ENCODE measurements around the gene ASTN1.

The ASTN1 gene

DNA sequence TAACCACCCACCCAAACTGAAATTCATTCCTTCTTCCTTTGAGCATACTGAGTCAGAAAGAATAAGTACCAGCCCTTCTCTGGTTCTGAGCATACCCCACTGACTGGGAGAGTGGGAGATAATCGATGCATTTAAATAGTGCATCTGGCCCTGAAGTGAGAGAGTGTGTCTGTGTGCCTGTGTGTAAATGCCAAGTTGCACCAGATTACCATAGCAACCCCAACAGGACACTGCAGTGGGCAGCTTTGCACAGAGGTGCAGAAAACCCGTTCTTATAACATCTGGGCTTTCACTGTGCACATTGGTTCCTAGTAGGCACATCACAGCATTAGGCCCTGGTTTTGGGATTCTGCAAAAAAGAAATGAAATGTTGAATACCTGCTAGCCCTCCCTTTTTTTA is 2.3 kb downstream of the ASTN1 start:
- no peak for DNase-seq

DNA sequence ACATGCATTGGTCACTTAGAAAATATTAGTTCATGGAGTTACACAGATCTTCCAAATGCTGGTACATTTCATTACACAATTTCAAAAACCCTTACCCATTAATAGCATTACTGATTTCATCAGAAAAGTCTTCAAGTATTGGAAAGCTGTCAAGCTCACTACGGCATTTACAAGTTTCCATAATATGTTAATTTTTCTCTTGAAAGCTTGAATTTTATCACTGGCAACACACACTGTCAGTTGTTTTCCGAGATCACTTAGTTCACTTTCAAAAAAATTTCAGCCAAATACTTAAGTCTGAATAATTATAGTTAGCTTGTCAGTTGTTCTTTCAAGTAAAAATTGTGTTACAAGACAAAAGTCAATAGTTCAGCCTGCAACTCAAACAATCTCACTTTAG is 18.0 kb downstream of the ASTN1 start:
- DNase-seq: no peak

DNA sequence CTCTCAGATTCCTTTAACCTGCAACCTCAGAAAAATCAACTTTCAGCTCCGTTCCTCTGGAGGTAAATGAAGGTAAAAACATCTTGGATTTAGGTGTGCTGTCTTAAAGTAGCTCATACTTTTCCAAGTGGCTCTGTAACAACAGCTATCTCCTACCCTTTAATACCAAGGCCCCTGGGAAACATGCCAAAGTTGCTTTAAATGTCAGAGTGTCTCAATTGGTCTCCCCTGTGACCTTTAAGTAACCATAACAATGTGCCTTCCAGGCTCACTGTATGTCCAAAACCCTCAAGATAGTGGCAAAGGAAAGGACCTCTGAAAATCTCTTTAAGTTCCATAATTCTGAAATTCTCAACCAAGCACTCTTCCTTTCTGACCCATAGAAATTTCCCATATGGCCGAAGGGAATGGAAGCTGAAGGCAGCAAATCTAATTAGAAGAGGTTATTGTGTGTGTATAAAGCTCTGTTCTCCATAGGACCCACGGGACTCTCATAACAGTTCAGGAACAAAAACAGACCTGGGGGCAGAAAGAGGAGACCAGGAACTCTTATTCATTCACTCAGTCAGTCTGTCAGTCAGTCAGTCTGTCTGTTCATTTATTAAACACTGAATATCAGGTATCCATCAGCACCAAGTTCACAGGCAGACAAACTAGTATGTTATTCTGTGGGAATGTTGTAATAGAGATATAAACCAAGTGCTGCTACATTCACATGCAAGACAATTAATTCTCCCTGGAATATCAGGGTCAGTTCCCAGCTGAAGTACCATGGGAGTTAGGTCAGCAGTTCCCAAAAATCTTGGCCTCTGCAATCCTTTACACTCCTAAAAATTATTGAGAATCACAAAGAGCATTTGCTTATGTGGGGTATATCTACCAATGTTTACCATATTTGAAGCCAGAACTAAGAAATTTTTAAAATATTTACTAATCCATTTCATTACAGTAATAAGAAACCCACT is 19.1 kb downstream of the ASTN1 start:
- no peak for DNase-seq

DNA sequence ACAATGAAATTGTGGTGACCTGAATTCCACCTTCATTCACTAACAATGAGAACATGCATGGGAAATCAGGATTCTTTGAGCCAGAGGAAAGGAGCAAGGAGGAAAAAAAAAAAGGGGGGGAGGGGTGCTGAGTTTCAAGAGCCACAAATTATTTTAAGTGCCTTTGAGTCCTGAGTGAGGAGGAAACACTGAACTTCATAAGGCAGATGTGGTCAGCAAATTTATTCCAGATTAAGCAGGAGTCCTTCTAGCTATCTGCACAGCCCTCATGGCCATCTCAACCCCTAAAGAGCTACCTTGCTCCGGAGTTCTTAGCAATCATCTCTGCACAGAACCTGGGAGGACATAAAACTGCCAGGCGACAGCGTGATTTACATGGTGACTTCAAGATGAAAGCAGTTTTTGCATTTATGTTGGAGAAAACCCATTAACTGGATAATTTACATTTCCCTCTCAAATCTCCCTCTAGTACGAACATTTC is 21.7 kb downstream of the ASTN1 start:
- DNase-seq: no peak

DNA sequence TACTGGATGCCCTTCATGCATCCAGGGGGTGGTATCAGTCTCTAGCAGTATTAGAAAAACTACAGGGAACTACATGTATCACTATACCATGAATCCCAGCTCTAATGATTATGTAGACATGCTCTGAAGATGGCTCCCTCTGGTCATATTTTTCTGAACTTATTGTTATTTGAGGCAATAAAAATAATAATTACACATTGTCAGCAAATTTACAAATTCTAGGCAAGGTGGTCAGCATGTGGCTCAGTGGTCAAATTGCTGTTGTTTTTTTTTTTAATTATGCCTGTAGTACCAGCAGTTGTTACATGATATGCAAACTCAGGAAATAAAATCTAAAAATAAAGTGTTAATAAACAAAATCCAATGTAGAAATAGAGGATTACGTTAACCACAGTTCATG is 22.5 kb downstream of the ASTN1 start:
- no peak for DNase-seq

DNA sequence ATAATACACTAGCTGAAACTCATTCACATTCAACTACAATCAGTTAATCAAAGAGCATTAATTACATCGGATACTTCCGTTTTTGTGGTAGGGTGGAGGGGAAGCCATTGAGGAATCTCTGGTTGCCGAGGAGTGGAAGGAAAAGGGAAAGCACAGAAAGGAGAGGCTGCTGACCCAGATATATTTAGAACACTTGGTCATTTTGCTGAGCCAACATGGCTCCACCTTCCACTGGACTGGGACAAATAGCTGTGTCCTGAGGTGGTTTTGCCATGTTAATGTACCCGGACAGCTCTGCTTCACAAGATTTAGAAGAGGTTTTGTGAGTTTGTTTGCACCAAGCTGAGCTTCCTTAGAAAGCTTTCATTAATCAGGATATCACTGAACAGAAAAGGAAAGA is 26.2 kb downstream of the ASTN1 start:
- no peak for DNase-seq

DNA sequence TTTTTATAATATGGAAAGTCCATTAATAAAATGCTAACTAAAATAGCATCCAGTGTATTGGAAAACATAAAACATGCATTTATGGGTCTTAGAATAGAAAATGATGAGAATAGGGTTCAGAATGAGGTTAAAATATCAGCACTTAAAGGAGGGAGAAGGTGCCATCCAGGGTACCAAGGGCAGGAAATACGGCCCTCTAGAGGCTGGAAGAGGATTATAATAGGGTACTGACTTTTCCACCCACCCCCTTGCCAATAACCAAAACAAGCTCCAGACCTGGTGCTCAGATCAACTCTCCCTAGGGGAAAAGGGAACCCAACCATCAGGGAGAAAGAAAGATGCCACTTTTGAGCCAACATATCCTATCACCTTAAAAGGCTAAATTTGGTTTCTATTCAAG is 26.7 kb downstream of the ASTN1 start:
- no peak for DNase-seq

DNA sequence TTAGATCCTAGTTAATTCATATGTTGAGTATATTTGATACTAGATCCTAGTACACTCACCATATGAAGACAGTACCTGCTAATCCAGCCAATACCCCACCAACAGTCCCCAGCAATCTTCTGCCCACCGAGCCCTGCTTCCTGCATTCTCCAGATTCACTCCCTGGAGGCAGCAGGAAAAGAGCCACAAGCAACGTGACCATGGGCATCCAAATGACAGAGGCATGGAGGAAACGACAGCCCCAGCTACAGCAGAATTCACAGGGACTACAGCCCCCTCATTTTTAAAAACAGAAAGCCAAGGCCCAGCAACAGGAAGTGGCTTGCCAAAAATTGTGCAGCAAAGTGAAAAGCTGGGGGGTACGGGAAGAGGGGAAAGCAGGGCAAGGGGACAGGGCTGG is 29.3 kb downstream of the ASTN1 start:
- no peak for DNase-seq

DNA sequence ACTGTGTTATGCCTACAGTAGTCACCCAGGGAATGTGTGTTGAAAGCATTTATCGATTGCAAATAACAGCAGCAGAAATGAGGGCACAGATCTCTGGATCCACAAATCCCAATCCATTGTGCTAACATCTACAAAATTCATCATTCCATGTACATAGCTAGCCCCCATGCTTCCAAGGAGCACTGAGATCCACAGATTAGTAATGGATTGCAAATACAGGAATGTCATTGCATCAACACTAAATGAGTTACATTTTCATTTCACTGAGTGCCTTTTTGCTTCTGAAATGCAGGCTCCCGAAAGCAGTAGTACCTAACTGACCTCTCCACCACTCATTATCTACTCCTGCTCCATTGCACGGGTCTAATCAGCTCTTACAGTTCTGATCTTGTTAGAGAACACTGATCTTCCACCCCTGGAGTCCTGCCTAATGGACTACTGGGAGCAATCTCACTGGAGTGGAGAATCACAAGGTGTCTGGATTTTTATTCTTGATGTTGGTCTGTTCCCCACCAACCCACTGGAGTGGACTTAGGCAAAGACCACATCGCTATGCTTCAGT is 30.5 kb downstream of the ASTN1 start:
- DNase-seq: no peak

DNA sequence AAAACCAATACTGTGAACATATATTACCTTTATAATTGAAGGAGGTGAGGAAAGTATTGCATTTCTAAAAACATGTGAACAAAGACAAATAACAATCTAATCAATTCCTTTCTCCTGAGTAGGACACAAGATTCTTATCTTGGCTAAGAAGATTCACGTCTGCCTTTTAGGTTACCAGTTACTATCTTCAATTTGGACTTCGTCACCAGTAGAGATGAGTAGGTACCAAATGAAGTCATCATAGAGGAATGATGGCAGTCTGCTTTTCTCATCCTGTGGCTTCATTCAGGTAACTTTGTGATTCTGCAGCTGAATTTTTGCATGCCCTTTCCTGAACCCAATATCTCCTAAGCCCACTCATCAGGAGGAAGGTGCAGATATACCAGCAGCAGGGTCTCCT is 32.4 kb downstream of the ASTN1 start:
- no peak for DNase-seq

DNA sequence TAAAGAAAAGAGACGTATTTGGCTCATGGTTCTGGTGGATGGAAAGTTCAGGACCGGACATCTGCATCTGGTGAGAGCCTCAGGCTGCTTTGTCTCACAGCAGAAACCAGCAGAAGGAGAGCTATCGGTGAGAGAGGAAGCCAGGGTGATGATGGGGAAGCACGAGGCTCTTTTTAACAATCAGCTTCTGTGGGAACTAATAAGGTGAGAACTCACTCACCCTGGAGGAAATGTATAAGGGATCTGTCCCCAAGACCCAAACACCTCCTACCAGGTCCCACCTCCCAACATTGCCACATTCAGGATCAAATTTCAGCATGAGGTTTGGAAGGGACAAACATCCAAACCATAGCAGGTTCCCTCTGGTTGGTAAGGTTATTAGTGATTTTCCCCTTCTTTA is 32.8 kb downstream of the ASTN1 start:
- DNase-seq: no peak

DNA sequence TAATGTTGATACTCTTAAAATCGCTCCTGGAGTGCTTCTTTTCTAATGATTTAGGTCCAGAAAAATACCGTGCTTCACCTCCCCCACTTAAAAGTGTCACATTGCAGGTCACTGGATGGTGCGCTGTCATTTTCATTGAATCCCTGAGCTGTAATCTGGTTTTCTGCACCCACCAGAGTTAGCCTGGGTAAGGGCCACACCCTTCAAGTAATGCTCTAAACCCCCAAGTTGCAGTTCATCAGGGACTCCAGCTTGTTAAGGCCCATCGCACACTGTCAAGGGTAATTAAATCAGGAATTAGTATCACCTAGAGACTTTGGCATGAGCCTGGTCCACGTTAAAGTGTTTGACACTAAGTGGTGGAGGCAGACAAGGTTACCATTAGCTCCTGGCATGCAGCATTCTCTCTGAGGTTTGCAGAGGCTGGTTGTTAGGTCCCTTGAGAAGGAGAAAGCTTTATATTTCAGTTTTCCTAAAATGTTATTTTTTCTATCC is 34.0 kb downstream of the ASTN1 start:
- DNase-seq: no peak

DNA sequence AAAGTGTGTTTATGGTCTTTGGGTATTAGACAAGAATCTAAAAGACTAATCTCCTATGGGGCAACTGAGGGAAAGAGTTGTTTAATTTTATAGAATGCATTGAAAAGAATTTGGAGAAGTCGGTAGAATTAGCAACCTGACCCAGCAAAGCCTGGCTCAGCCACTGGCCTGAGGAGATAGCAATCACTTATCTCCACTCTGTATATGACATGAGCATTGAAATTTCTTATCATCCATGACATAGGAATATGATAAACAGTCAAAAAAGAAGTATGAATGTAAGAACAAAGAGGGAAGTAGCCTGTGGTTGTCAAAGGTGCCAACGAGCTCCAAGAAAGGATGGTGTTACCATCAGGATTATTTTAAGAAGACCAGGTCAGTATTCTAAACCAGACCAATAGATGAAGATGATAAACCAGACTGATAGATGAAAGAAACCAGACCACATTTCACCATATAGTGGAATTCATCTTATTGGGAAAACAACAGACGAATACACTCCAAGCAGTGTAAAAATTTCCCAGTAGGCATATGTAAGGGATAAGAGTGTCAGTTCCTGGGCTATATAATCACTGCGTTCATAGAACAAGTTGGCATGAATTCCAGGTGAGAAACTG is 35.7 kb downstream of the ASTN1 start:
- no peak for DNase-seq

DNA sequence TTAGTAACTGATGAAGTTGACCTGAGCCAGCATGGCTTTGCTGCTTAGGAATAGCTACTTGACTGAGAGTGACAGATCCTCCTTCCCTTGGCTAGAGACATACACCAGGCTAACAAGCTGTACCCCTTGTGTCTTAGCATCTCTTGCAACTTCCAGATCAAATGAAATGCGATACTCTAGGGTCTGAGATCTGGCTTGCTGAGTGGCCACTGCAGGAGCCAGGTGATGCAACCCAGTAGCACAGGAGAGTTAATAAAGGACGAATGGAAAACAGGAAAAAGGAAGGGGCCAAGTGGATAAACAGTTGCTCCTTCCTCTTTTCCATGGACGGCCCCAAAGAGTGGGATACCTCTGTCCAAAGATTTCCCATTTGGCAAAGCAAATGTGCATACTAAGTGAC is 38.2 kb downstream of the ASTN1 start:
- DNase-seq: no peak

DNA sequence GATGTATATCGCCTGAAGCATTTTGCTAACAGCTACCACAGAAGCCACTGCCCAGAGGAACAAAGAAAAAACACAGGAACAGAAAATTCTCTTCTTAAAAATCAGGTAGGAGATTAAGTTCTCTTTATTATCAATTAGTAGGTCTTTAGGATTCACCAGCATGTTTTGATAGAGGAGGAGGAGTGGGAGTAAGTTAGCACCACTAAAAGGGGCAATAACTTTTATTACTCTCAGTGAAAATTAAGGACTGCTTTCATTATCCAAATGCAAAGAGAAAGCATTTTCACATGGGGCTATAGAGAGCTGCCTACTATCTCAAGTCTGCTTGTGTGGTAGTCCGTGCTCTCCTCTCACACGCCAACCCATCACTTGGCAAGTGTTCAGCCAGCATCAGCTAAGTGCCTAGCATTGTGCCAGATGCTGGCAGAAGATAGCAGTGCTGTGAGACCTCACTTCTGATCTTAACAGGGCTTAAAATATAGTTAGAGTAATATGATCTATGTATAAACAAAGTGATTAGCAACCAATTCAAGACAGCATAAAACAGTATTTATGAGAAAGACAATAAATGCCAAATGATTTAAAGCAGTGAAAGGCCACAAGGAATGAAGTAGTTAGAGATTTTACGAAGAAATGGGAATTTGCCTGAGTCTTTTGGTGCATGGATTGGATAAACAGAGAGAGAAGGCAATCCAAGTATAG is 39.8 kb downstream of the ASTN1 start:
- DNase-seq: no peak

DNA sequence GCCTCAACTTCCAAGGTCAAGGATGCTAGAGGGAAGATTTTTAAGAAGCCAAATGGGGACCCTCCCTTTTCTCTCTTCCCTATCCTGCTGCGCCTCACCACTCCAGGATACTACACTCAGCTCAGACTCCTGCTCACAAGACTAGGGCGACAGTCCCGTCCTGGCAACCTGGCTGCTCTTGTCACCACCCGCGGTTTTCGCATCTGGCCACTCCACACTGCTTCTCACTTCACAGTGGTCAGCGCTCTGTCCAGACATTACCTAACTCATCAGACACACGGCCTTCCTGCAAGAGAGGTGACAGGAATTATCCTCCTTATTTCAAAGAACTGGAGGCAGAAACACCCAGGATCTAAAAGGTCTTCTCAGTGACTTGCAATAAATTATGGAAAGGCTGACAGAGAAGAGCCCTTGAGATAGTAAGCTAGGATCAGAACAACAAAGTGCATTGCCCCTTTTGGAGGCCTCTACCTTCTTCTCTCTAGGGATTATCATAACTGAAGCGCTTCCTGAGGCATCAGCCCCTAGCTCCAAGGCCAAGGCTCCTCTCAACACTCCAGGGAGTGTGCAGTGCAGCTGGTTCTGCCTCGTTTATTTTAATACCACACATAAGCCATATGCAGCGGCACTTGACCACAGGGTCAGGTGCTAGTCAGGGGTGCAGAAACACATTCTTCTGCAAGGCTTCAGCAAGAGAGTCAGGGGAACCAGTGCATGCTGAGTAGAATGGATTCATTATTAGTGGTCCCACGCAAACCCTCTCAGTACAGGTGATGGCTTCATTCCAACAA is 41.9 kb downstream of the ASTN1 start:
- no peak for DNase-seq

DNA sequence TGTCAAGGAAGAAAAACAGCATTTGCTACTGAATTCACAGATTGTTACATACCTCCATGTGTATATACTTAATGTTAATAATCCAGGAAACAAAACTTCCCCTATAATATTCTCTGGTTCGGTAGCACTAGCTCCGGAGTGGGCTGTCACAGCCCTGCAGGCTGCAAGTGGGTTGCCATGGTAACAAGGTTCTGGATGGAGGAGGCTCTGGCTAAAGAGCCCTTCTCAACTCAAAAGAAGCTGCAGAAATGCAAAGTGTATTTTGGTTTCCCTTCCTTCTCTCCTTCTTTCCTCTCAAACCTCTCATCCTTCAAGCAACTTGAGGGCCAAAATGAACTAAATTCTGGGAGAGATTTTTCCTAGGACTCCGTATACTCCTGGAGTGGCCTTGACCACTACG is 45.2 kb downstream of the ASTN1 start:
- no peak for DNase-seq

DNA sequence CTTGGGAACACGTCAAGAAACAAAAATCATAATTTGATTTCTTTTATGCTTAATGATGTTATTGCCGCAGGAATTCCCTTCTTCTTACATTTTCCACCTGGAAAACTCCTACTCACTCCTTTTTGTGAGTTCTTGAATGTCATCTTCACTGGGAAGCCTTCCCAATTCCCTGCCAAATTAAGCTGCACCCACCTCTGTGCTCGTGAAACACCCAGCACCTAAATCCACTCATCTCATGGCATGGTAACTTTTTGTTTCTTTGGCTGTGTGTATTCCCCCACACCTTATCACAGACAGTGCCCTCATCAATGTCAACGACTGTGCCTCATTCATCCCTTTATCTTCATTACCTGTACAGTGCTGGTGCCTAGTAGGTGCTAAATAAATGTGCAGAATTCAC is 45.6 kb downstream of the ASTN1 start:
- no peak for DNase-seq

DNA sequence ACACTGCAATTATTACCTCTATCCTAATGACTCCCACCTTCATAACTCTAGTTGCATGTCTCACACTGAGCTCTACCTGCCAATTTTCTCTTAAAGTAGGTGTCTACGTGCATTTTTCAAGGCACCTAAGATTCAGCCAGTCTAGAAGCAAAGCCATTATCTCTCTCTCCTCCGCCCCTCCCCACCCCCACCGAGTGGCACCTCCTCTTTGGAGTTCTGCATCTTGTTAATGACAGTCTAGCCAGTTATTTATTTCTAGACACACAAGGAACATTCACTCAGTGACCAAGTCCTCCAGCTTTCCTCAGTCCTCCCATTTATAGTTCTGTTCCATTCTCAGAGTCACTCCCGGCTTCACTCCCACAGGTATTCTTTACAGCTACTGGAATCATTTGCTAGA is 47.6 kb downstream of the ASTN1 start:
- no peak for DNase-seq

DNA sequence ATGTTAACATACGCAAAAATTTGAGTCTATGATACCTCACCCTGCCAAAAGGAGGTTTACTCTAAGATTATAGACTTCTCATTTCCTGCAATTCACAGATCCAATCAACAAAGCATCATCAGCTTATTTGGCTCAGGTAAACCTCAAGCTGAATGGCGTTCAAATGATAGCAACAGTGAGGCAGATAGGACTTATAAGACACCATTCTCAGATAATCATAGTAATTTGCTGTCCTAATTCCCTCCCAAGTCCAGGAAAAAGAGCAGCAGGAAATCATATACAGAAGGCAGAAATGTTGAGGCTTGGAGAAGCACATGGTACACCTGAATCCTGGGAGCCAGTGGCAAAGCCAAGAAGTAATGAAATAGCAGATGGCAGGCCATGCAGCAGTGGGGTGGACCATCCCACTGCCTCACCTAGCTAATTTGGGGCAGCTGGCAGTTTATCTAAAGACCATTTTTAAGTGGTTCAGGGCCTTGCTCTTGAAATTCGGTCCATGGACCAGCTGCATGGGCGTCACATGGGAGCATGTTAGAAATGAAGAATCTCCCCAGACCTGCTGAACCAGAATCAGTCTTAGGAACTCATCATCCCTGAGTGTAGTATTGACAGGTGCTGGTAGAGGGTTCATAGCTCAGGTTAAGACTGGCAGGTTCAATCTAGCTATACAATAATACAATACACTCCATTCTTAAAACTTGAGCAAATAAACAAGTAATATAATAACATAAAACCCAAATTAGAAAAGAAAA is 57.7 kb downstream of the ASTN1 start:
- no peak for DNase-seq

DNA sequence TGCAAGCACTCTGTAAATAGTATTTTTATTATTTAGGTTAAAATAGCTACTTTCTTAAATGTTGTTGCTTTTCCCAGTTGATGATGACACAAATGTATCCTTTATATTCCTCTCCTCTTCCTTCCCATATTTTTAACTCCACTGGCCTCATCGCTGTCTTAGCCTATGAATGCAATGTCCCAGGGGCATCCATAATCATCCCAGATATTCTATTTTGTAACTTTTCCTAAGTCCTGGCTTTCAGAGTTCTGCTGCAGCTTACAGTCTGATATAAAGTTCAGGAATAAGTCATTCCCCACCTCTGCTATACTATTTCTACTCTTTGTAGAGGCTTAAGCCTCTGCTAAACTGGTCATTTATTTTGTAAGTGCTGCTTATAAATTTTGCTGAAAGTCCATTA is 58.3 kb downstream of the ASTN1 start:
- DNase-seq: no peak

All from NCI-H1694 treated with DMSO at 0.1 percent for 48 hours (cell line).